Liver (tissue), 3 donors: ENCODE results near the gene PACRGL.

Experiments
- ATF3 ChIP-seq: IDR thresholded peaks from 2 replicates; pipeline ENCODE4 v1.6.1; 2016; ENCODE audit warnings: antibody characterized with exemption
- CTCF ChIP-seq: fragments of 150-350 bp; IDR thresholded peaks from 2 replicates; pipeline ENCODE4 v1.5.1; 2017; ENCODE audit warnings: improper control_type of control experiment, low read depth, low read length; ENCODE audit not compliant: missing input control
- FOXA1 ChIP-seq: IDR thresholded peaks from 2 replicates; pipeline ENCODE4 v1.6.1; 2016; ENCODE audit warnings: antibody characterized with exemption
- HNF4A ChIP-seq, 2 donors: conservative IDR thresholded peaks; 2 replicates each; pipeline ENCODE4 v1.6.1; 2016; ENCODE audit warnings: antibody characterized with exemption in 2 of 2, mild to moderate bottlenecking in 2 of 2
- HNF4G ChIP-seq: IDR thresholded peaks from 2 replicates; pipeline ENCODE4 v1.6.1; 2016; ENCODE audit warnings: antibody characterized with exemption
- JUND ChIP-seq, 2 donors: IDR thresholded peaks; 2 replicates each; pipeline ENCODE4 v1.6.1; 2016; ENCODE audit warnings: antibody characterized with exemption in 2 of 2
- RAD21 ChIP-seq, 2 donors: IDR thresholded peaks; 2 replicates each; pipeline ENCODE4 v1.6.1; 2016; ENCODE audit warnings: antibody characterized with exemption in 2 of 2, mild to moderate bottlenecking in 2 of 2
- REST ChIP-seq: IDR thresholded peaks from 2 replicates; pipeline ENCODE4 v1.6.1; 2016; ENCODE audit warnings: antibody characterized with exemption, mild to moderate bottlenecking
- RXRA ChIP-seq, 2 donors: IDR thresholded peaks; 2 replicates each; pipeline ENCODE4 v1.6.1; 2017 to 2018; ENCODE audit warnings: antibody characterized with exemption in 2 of 2, mild to moderate bottlenecking in 1 of 2
- SP1 ChIP-seq: IDR thresholded peaks from 2 replicates; pipeline ENCODE4 v1.6.1; 2018; ENCODE audit warnings: antibody characterized with exemption, mild to moderate bottlenecking
- TAF1 ChIP-seq: conservative IDR thresholded peaks from 2 replicates; pipeline ENCODE4 v1.6.1; 2016; ENCODE audit warnings: antibody characterized with exemption, mild to moderate bottlenecking
- YY1 ChIP-seq: IDR thresholded peaks from 2 replicates; pipeline ENCODE4 v1.6.1; 2016; ENCODE audit warnings: antibody characterized with exemption, mild to moderate bottlenecking
- ZBTB33 ChIP-seq: IDR thresholded peaks from 2 replicates; pipeline ENCODE4 v1.6.1; 2016; ENCODE audit warnings: antibody characterized with exemption
- donor health status: healthy.
- donor health status: healthy.

GRCh38 chr4:20684852-20685763, 15.2 kb upstream of the PACRGL start:
- TF ChIP-seq CTCF (peak; percentile 48), TAF1 (no peak), HNF4G (no peak), ATF3 (no peak), RXRA (IDR thresholded peaks at IDR 0.05) (no peak), FOXA1 (no peak), REST (no peak), SP1 (no peak), JUND (IDR thresholded peaks at IDR 0.05) (no peak), HNF4A (conservative IDR thresholded peaks at IDR 0.05) (no peak), RAD21 (IDR thresholded peaks at IDR 0.05) (peak; percentile 87 to 90), ZBTB33 (no peak), YY1 (no peak)
